ENCODE measurements around the gene ARL6IP5. TPM values are rescaled to one million over a fixed set of nuclear protein-coding genes. Genes with fewer than 3 reads are reported as not detected.

The ARL6IP5 gene
- total RNA-seq, 2 donors from 2014 or later: 77.8 to 156 TPM

GRCh38 chr3:69052472-69052898 lies 32.3 kb upstream of the ARL6IP5 start:
- no peak for DNase-seq
- Histone ChIP-seq H3K4me3 (peak overlapping the region; percentile 88), H3K4me1 (peaks cover 10% of the 10 kb centered on the region), H3K9me3 (no peaks in the 10 kb centered on the region), H3K9ac (ENCODE audit: low read depth in 2 of 2, low read length in 2 of 2) (peak overlapping the region in 1 of 2 donors; percentile 100), H3K36me3 (no peaks in the 10 kb centered on the region), H3K27ac (peak overlapping the region; percentile 98), H3K27me3 (no peaks in the 10 kb centered on the region)
- TF ChIP-seq, protein P1, sequence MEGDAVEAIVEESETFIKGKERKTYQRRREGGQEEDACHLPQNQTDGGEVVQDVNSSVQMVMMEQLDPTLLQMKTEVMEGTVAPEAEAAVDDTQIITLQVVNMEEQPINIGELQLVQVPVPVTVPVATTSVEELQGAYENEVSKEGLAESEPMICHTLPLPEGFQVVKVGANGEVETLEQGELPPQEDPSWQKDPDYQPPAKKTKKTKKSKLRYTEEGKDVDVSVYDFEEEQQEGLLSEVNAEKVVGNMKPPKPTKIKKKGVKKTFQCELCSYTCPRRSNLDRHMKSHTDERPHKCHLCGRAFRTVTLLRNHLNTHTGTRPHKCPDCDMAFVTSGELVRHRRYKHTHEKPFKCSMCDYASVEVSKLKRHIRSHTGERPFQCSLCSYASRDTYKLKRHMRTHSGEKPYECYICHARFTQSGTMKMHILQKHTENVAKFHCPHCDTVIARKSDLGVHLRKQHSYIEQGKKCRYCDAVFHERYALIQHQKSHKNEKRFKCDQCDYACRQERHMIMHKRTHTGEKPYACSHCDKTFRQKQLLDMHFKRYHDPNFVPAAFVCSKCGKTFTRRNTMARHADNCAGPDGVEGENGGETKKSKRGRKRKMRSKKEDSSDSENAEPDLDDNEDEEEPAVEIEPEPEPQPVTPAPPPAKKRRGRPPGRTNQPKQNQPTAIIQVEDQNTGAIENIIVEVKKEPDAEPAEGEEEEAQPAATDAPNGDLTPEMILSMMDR (IDR thresholded peaks at IDR 0.05): no peak
- intact Hi-C loops (cut with DNase I): loop anchor here (5.0 kb wide), 1 partner anchor 40 kb away; the partner anchor contains the start of gene EOGT

DNA sequence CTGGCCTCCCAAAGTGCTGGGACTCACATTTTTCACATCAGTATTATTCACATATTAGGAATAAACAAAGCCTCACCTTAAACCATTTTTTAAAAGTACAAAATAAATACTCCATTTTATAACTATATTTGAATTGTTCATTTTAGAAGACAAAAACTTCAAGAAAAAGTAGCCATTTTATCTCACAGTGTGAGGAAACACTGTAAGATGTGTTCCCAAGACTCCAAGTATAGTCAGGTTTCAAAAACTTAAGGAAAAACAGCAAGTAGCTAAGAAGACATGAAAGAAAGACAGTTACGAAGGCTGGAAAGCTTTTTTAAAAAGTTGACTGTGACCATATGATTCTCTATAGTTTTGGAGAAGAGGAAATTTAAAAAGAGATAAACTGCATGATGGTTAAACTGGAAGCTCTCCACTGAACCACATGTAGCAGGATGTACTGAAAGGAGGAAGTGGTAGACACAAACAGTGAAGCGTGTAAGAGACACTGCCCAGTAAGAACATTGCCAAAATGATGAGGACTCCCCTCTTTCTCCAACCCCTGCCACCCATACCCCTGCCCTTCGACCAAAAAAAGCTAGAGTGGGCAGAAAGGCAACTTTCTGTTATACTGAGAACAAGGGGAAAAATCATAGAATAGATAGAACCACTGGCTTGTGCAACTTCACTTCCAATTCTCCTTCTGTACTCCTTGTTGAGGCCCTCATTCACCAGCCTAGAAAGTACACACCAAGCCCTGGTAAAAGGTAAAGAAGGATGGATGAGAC lies 26.4 kb upstream of the ARL6IP5 start:
- TF ChIP-seq, protein P1 (IDR thresholded peaks at IDR 0.05): no peak
- Histone ChIP-seq H3K27me3 (no peaks in the 10 kb centered on the region), H3K27ac (no peak overlapping the region), H3K4me3 (no peak overlapping the region), H3K9me3 (no peaks in the 10 kb centered on the region), H3K9ac (ENCODE audit: low read depth in 2 of 2, low read length in 2 of 2) (no peak overlapping the region), H3K4me1 (no peaks in the 10 kb centered on the region), H3K36me3 (no peaks in the 10 kb centered on the region)
- no peak for DNase-seq
- intact Hi-C loops (cut with DNase I): no loop called here

- DNase-seq: no peak
- TF ChIP-seq, protein P1 (IDR thresholded peaks at IDR 0.05): no peak
- H3K36me3 ChIP-seq: no peaks in the 10 kb centered on the region
- H3K4me3 ChIP-seq: no peak overlapping the region
- no peak overlapping the region for H3K27ac ChIP-seq
- intact Hi-C loops (cut with DNase I): no loop called here
- H3K9me3 ChIP-seq: no peaks in the 10 kb centered on the region
- no peaks in the 10 kb centered on the region for H3K27me3 ChIP-seq
- H3K4me1 ChIP-seq: no peaks in the 10 kb centered on the region
- no peak overlapping the region for H3K9ac ChIP-seq (ENCODE audit: low read depth in 2 of 2, low read length in 2 of 2)
These were observed 25.9 kb upstream of the ARL6IP5 start for GRCh38 chr3:69058947-69059224.

GRCh38 chr3:69059688-69060087 lies 25.0 kb upstream of the ARL6IP5 start:
- no peak overlapping the region for H3K27ac ChIP-seq
- intact Hi-C loops (cut with DNase I): no loop called here

GRCh38 chr3:69063636-69064035 lies 21.1 kb upstream of the ARL6IP5 start:
- TF ChIP-seq, protein P1 (IDR thresholded peaks at IDR 0.05): no peak
- DNase-seq: no peak
- intact Hi-C loops (cut with DNase I): no loop called here
- no peaks in the 10 kb centered on the region for H3K27me3 ChIP-seq
- H3K9me3 ChIP-seq: no peaks in the 10 kb centered on the region
- no peak overlapping the region for H3K27ac ChIP-seq
- H3K36me3 ChIP-seq: no peaks in the 10 kb centered on the region
- H3K4me1 ChIP-seq: no peaks in the 10 kb centered on the region
- no peak overlapping the region for H3K9ac ChIP-seq (ENCODE audit: low read depth in 2 of 2, low read length in 2 of 2)
- no peak overlapping the region for H3K4me3 ChIP-seq

More at GRCh38 chr3:69059688-69060087, 25.0 kb upstream of the ARL6IP5 start:
- Histone ChIP-seq H3K4me1 (no peaks in the 10 kb centered on the region), H3K27me3 (no peaks in the 10 kb centered on the region), H3K9ac (ENCODE audit: low read depth in 2 of 2, low read length in 2 of 2) (no peak overlapping the region), H3K9me3 (no peaks in the 10 kb centered on the region), H3K4me3 (no peak overlapping the region), H3K36me3 (no peaks in the 10 kb centered on the region)
- no peak for DNase-seq
- TF ChIP-seq, protein P1 (IDR thresholded peaks at IDR 0.05): no peak
